Caco-2 (cell line): ENCODE results near the gene ERICH6. TPM values are rescaled to one million over a fixed set of nuclear protein-coding genes. Genes with fewer than 3 reads are reported as not detected.
"Not testable (repeated sequence)": the region's sequence is repeated elsewhere in the genome, so short reads cannot be mapped to it uniquely, and the experiment has no call there.

ENCODE experiments used
- BruUV-seq: library from RNA; stranded (reverse); fragments of 400-500 nt; replicated peaks from 2 replicates; lab custom pipeline; 2021; lab: Mats Ljungman, UMichigan
- CTCF ChIA-PET: fragments of 300-600 bp; sonication (Branson Sonifier 250); formaldehyde crosslinking; loops from one replicate; lab custom pipeline; 2022; ENCODE audit warnings: antibody characterized with exemption; lab: Charles Lee
- POLR2A ChIA-PET: fragments of 300-600 bp; sonication (Branson Sonifier 250); formaldehyde crosslinking; loops from one replicate; lab custom pipeline; 2022; ENCODE audit warnings: antibody characterized with exemption; lab: Charles Lee
- DNase-seq, 2 experiments: peaks; one replicate each; pipeline versions ENCODE4 v3.0.0 to v3.0.0-alpha.2; 2020 to 2022
- H3K27me3 ChIP-seq: replicated peaks from 2 replicates; pipeline ENCODE4 v1.6.0; 2011; ENCODE audit warnings: low read length; ENCODE audit not compliant: control insufficient read depth, insufficient read depth
- H3K36me3 ChIP-seq: 2 replicates; pipeline ENCODE4 v1.5.1; 2011; ENCODE audit warnings: low read length; ENCODE audit not compliant: control insufficient read depth, insufficient read depth
- H3K4me1 ChIP-seq: fragments of 250-450 bp; sonication (Bioruptor Pico); 2 replicates; pipeline ENCODE4 v1.5.1; 2020; ENCODE audit warnings: mild to moderate bottlenecking
- H3K4me3 ChIP-seq: 2 replicates; pipeline ENCODE4 v1.5.1; 2011; ENCODE audit warnings: low read depth, mild to moderate bottlenecking, control low read depth, low read length
- H3K9me3 ChIP-seq: fragments of 250-450 bp; sonication (Bioruptor Pico); 2 replicates; pipeline ENCODE4 v1.5.1; 2020; ENCODE audit warnings: mild to moderate bottlenecking, moderate library complexity
- H3K27ac Mint-ChIP-seq: one replicate; pipeline ENCODE4 v1.8.0; 2022; ENCODE audit warnings: mixed read lengths; ENCODE audit not compliant: unreplicated experiment
- H3K27me3 Mint-ChIP-seq: one replicate; pipeline ENCODE4 v1.8.0; 2022; ENCODE audit warnings: mixed read lengths; ENCODE audit not compliant: insufficient read depth, unreplicated experiment
- H3K36me3 Mint-ChIP-seq: one replicate; pipeline ENCODE4 v1.8.0; 2022; ENCODE audit warnings: mild to moderate bottlenecking, mixed read lengths; ENCODE audit not compliant: insufficient read depth, unreplicated experiment
- H3K4me1 Mint-ChIP-seq: one replicate; pipeline ENCODE4 v1.8.0; 2022; ENCODE audit warnings: low read depth, mixed read lengths; ENCODE audit not compliant: unreplicated experiment
- H3K4me3 Mint-ChIP-seq: one replicate; pipeline ENCODE4 v1.8.0; 2022; ENCODE audit warnings: mild to moderate bottlenecking, moderate library complexity, mixed read lengths; ENCODE audit not compliant: unreplicated experiment
- H3K9me3 Mint-ChIP-seq: one replicate; pipeline ENCODE4 v1.8.0; 2022; ENCODE audit warnings: mixed read lengths; ENCODE audit not compliant: unreplicated experiment
- intact Hi-C: fragments of 100-400 bp; cut with micrococcal nuclease; formaldehyde crosslinking; loops from one replicate; pipeline ENCODE4 v1.10.0; 2022; ENCODE audit not compliant: unreplicated experiment
- total RNA-seq: library from RNA; stranded (reverse); gene quantifications from 2 replicates; pipeline ENCODE4 v1.2.3, GENCODE V29; 2022
- TF ChIP-seq, protein P1 (sequence below), 2 experiments: fragments of 200-600 bp in 1 of 2; IDR thresholded peaks; 1 replicate in 1 of 2; 2 replicates in 1 of 2; pipeline versions ENCODE4 v1.5.1 to v1.8.0; 2011 to 2022; ENCODE audit warnings: antibody characterized with exemption in 1 of 2, control low read depth in 1 of 2, inconsistent platforms in 1 of 2, low read depth in 1 of 2, low read length in 1 of 2, mild to moderate bottlenecking in 1 of 2, moderate library complexity in 1 of 2; ENCODE audit not compliant: insufficient read depth in 1 of 2, severe bottlenecking in 1 of 2, unreplicated experiment in 1 of 2

The ERICH6 gene
- total RNA-seq, 1 experiment from 2014 or later = not detected

DNA sequence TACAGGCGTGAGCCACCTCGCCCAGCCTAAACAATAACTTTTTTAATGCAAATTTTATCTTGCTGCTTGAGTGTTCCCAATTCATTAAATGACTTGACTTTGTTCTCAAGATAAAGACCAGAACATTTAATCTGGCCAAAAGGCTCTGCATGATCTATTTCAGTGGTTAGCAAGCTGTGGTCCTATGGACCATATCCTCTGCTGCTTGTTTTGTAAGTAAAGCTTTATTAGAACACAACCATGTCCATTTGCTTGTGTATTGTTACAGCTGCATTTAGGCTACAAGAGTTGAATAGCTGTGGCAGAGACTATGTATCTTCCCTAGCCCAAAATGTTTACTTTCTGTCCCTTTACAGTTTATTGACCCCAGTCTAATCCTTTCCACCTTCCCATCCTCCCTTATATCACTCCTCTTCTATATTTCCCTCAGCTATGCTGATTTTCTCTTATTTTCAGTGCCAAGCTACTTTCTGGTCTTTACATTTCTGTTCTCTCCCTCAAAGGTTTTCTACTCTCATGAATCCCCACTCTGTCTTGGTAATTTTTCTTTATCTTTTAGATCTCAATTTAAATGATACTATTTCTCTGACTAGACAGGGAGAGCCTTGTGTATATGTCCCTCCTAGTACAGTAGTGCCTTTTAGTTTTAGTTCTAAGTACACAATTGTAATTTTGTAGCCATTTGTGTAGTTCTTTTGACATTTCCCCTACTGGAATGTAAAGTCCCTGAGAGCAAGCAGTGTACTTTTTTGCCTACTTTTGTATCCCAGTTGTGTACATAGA is 77.4 kb downstream of the ERICH6 start:
- no peaks in the 10 kb centered on the region for H3K4me1 ChIP-seq
- no peaks in the 10 kb centered on the region for H3K9me3 ChIP-seq
- intact Hi-C loops = no loop called here
- H3K36me3 Mint-ChIP-seq = peaks cover 28% of the 10 kb centered on the region
- no peaks in the 10 kb centered on the region for H3K27me3 ChIP-seq
- H3K36me3 ChIP-seq = no peaks in the 10 kb centered on the region; the same call in 1 of the 2 replicates
- no peak overlapping the region for H3K27ac Mint-ChIP-seq
- POLR2A ChIA-PET = no interaction called here
- H3K27me3 Mint-ChIP-seq = no peaks in the 10 kb centered on the region
- CTCF ChIA-PET = no interaction called here
- no peak for DNase-seq
- H3K4me3 ChIP-seq = no peak overlapping the region
- no TSS peak for BruUV-seq
- no peak overlapping the region for H3K4me3 Mint-ChIP-seq
- no peaks in the 10 kb centered on the region for H3K4me1 Mint-ChIP-seq
- TF ChIP-seq, protein P1, sequence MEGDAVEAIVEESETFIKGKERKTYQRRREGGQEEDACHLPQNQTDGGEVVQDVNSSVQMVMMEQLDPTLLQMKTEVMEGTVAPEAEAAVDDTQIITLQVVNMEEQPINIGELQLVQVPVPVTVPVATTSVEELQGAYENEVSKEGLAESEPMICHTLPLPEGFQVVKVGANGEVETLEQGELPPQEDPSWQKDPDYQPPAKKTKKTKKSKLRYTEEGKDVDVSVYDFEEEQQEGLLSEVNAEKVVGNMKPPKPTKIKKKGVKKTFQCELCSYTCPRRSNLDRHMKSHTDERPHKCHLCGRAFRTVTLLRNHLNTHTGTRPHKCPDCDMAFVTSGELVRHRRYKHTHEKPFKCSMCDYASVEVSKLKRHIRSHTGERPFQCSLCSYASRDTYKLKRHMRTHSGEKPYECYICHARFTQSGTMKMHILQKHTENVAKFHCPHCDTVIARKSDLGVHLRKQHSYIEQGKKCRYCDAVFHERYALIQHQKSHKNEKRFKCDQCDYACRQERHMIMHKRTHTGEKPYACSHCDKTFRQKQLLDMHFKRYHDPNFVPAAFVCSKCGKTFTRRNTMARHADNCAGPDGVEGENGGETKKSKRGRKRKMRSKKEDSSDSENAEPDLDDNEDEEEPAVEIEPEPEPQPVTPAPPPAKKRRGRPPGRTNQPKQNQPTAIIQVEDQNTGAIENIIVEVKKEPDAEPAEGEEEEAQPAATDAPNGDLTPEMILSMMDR (IDR thresholded peaks at IDR 0.05; ENCODE audit: insufficient read depth in 1 of 2, low read depth in 1 of 2, low read length in 1 of 2, severe bottlenecking in 1 of 2, unreplicated experiment in 1 of 2) = no peak
- H3K9me3 Mint-ChIP-seq = no peaks in the 10 kb centered on the region

DNA sequence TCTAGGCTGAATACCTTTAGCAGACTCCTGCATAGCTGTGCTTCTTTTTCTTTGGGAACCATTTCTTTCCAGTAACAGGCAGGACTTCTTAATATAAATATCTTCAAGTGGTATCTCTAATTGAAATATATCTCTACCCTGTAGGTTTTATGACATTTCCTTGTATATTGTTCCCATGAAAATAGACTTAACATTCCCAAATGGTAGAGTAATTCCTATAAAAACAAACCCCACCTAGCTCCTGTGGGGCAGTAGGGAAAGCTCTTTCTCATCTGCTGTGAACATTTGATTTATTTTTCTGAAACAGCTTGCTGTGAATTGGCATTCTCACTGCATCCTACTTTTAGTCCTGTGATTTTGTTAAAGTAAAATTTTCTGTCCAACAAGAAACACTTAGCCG is 79.8 kb downstream of the ERICH6 start:
- Histone ChIP-seq H3K4me3 (no peak overlapping the region), H3K27me3 (no peaks in the 10 kb centered on the region), H3K4me1 (no peaks in the 10 kb centered on the region; the same call in 1 of the 2 replicates), H3K36me3 (no peaks in the 10 kb centered on the region), H3K9me3 (no peaks in the 10 kb centered on the region)
- no TSS peak for BruUV-seq
- TF ChIP-seq, protein P1 (IDR thresholded peaks at IDR 0.05; ENCODE audit: insufficient read depth in 1 of 2, low read depth in 1 of 2, low read length in 1 of 2, severe bottlenecking in 1 of 2, unreplicated experiment in 1 of 2) = no peak
- DNase-seq = no peak
- H3K27ac Mint-ChIP-seq = no peak overlapping the region
- intact Hi-C loops = no loop called here
- H3K9me3 Mint-ChIP-seq = no peaks in the 10 kb centered on the region
- POLR2A ChIA-PET = no interaction called here
- no peaks in the 10 kb centered on the region for H3K27me3 Mint-ChIP-seq
- no peaks in the 10 kb centered on the region for H3K4me1 Mint-ChIP-seq
- H3K4me3 Mint-ChIP-seq = no peak overlapping the region
- H3K36me3 Mint-ChIP-seq = peaks cover 23% of the 10 kb centered on the region
- CTCF ChIA-PET = no interaction called here

DNA sequence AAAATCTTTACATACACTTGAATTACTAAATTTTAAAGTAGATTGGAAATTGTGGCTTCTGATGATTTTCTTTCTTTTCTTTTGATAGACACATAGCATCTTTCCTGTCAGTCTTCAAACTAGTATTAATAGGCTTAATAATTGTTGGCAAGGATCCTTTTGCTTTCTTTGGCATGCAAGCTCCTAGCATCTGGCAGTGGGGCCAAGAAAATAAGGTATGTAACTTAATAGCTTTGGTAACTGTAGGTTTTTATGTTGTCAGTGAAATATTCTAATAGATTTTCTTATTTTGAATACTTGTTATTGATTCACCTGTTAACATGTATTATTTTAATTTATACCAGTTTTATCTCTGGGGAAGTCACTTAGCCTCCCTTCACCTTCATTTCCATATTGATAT is 80.8 kb downstream of the ERICH6 start:
- POLR2A ChIA-PET, BruUV-seq, H3K4me3 ChIP-seq, intact Hi-C loops, DNase-seq, H3K4me1 Mint-ChIP-seq, H3K27me3 ChIP-seq, H3K4me3 Mint-ChIP-seq, H3K36me3 ChIP-seq, H3K27ac Mint-ChIP-seq, CTCF ChIA-PET, H3K27me3 Mint-ChIP-seq, H3K9me3 Mint-ChIP-seq, H3K9me3 ChIP-seq, H3K4me1 ChIP-seq: not testable (repeated sequence)
- peaks cover 23% of the 10 kb centered on the region for H3K36me3 Mint-ChIP-seq
